Peyer's patch (tissue), 4 donors: ENCODE measurements around the gene FARS2. TPM values are rescaled to one million over a fixed set of nuclear protein-coding genes. Genes with fewer than 3 reads are reported as not detected.

Source experiments
- DNase-seq, 3 donors: peaks; one replicate each; pipeline ENCODE4 v3.0.0-alpha.2; 2017 to 2019
- H3K27ac ChIP-seq, 4 donors: fragments of 200-600 bp; sonication (generic); one replicate each; pipeline ENCODE4 v1.5.1; 2016 to 2019
- H3K27me3 ChIP-seq, 2 donors: fragments of 200-600 bp; sonication (generic); one replicate each; pipeline ENCODE4 v1.5.1; 2019
- H3K36me3 ChIP-seq, 3 donors: fragments of 200-600 bp; sonication (generic); one replicate each; pipeline ENCODE4 v1.5.1; 2016 to 2019
- H3K4me1 ChIP-seq, 4 donors: fragments of 200-600 bp; sonication (generic); one replicate each; pipeline ENCODE4 v1.5.1; 2016 to 2019
- H3K4me3 ChIP-seq, 4 donors: fragments of 200-600 bp; sonication (generic); 1 replicate in 3 of 4; 2 replicates in 1 of 4; pipeline ENCODE4 v1.5.1; 2016 to 2019; ENCODE audit warnings: mild to moderate bottlenecking in 1 of 4
- H3K9me3 ChIP-seq, 4 donors: fragments of 200-600 bp; sonication (generic); one replicate each; pipeline ENCODE4 v1.5.1; 2016 to 2019; ENCODE audit warnings: mild to moderate bottlenecking in 1 of 4
- CTCF ChIP-seq, 6 experiments: fragments of 450-650 bp in 4 of 6; fragments of 200-600 bp in 2 of 6; sonication (generic) in 1 of 6; IDR thresholded peaks; one replicate each; pipeline ENCODE4 v1.5.1; 2017 to 2019; ENCODE audit warnings: antibody characterized with exemption in 6 of 6, mild to moderate bottlenecking in 3 of 6, moderate library complexity in 1 of 6
- POLR2A ChIP-seq, 2 donors: fragments of 450-650 bp; IDR thresholded peaks; one replicate each; pipeline ENCODE4 v1.5.1; 2017; ENCODE audit warnings: antibody characterized with exemption in 2 of 2, mild to moderate bottlenecking in 2 of 2, moderate library complexity in 2 of 2
- total RNA-seq, 4 donors: library from RNA; depleted of rRNA; stranded (reverse); fragments of >200 nt; gene quantifications; one replicate each; pipeline ENCODE4 v1.1.0, GENCODE V29; 2016

The FARS2 gene
- total RNA-seq, 4 donors from 2014 or later: 9.5 to 42.1 (median 17.1) TPM

- Histone ChIP-seq H3K27ac (no peak overlapping the region), H3K27me3 (no peaks in the 10 kb centered on the region), H3K36me3 (no peaks in the 10 kb centered on the region), H3K4me3 (no peak overlapping the region), H3K9me3 (peaks cover 0 to 3% (median 0%) of the 10 kb centered on the region in 4 donors), H3K4me1 (no peaks in the 10 kb centered on the region)
- no peak for TF ChIP-seq CTCF (IDR thresholded peaks at IDR 0.05)
- TF ChIP-seq POLR2A (IDR thresholded peaks at IDR 0.05): no peak
- DNase-seq: no peak
Measured at GRCh38 chr6:5754904-5755303, 493.6 kb downstream of the FARS2 start.

- Histone ChIP-seq H3K36me3 (no peaks in the 10 kb centered on the region), H3K9me3 (peaks cover 0 to 3% (median 0%) of the 10 kb centered on the region in 4 donors), H3K27ac (no peak overlapping the region), H3K4me3 (no peak overlapping the region), H3K4me1 (no peaks in the 10 kb centered on the region), H3K27me3 (no peaks in the 10 kb centered on the region)
- DNase-seq: no peak
- no peak for TF ChIP-seq CTCF (IDR thresholded peaks at IDR 0.05)
- TF ChIP-seq POLR2A (IDR thresholded peaks at IDR 0.05): no peak
Measured at GRCh38 chr6:5759571-5759970, 498.3 kb downstream of the FARS2 start.

- Histone ChIP-seq H3K27ac (no peak overlapping the region), H3K4me3 (no peak overlapping the region), H3K9me3 (no peaks in the 10 kb centered on the region), H3K36me3 (no peaks in the 10 kb centered on the region), H3K27me3 (no peaks in the 10 kb centered on the region), H3K4me1 (no peaks in the 10 kb centered on the region)
- no peak for DNase-seq
- TF ChIP-seq CTCF (IDR thresholded peaks at IDR 0.05) (no peak), POLR2A (IDR thresholded peaks at IDR 0.05) (no peak)
Measured at GRCh38 chr6:5761370-5761769, 500.1 kb downstream of the FARS2 start.

- H3K27me3 ChIP-seq: no peaks in the 10 kb centered on the region
- no peak overlapping the region for H3K4me3 ChIP-seq
- no peak for DNase-seq
- TF ChIP-seq POLR2A (IDR thresholded peaks at IDR 0.05): no peak
- TF ChIP-seq CTCF (IDR thresholded peaks at IDR 0.05): no peak
- H3K4me1 ChIP-seq: no peaks in the 10 kb centered on the region
- H3K9me3 ChIP-seq: no peaks in the 10 kb centered on the region
- H3K27ac ChIP-seq: no peak overlapping the region
- no peaks in the 10 kb centered on the region for H3K36me3 ChIP-seq
Measured at GRCh38 chr6:5762561-5762968, 501.3 kb downstream of the FARS2 start.

GRCh38 chr6:5763407-5763806 is 502.1 kb downstream of the FARS2 start:
- Histone ChIP-seq H3K27ac (no peak overlapping the region), H3K4me3 (no peak overlapping the region), H3K9me3 (no peaks in the 10 kb centered on the region), H3K4me1 (no peaks in the 10 kb centered on the region), H3K27me3 (no peaks in the 10 kb centered on the region), H3K36me3 (no peaks in the 10 kb centered on the region)
- no peak for DNase-seq
- TF ChIP-seq POLR2A (IDR thresholded peaks at IDR 0.05) (no peak), CTCF (IDR thresholded peaks at IDR 0.05) (no peak)

- TF ChIP-seq CTCF (IDR thresholded peaks at IDR 0.05) (no peak), POLR2A (IDR thresholded peaks at IDR 0.05) (no peak)
- H3K36me3 ChIP-seq: no peaks in the 10 kb centered on the region
- no peaks in the 10 kb centered on the region for H3K27me3 ChIP-seq
- H3K27ac ChIP-seq: no peak overlapping the region
- peak in 1 of 3 donors; percentile 18 for DNase-seq
- H3K9me3 ChIP-seq: no peaks in the 10 kb centered on the region
- no peak overlapping the region for H3K4me3 ChIP-seq
- H3K4me1 ChIP-seq: no peaks in the 10 kb centered on the region
Measured at GRCh38 chr6:5763871-5764270, 502.6 kb downstream of the FARS2 start.
